ENCODE data around the gene PPARG.
"Not testable (repeated sequence)": the region's sequence is repeated elsewhere in the genome, so short reads cannot be mapped to it uniquely, and the experiment has no call there.

PPARG gene

DNA sequence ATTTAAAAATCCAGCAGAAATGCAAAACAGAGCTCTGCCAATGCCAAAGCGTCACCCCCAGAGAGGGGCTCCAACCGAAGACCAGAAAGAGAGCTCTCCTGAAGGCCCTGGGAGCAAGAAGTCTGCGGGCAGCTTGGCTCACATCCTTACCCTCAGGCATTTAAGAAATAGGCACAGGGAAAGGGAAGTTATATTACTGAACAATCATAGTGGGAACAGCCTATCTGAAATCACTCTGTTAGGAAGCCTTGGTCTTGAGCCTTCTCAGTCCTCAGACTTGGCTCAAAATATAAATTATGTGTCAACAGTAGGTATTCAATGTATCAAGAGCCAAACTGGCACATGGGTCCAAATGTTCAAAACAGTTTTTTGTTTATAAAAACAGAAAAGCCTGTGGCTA is 10.3 kb upstream of the PPARG start:
- no peak for TF ChIP-seq CTCF (IDR thresholded peaks at IDR 0.05; ENCODE audit: extremely low read depth, insufficient read depth, missing control alignments)
- in situ Hi-C loops (cut with MboI; ENCODE audit: low pct_unique_long_range_greater_than_20kb, low sequenced_read_pairs, unreplicated experiment) = no loop called here

GRCh38 chr3:12279591-12280326 is 9.1 kb upstream of the PPARG start:
- no peak for DNase-seq (ENCODE audit: low spot score)
- TF ChIP-seq CTCF (IDR thresholded peaks at IDR 0.05; ENCODE audit: extremely low read depth, insufficient read depth, missing control alignments) = no peak
- in situ Hi-C loops (cut with MboI; ENCODE audit: low pct_unique_long_range_greater_than_20kb, low sequenced_read_pairs, unreplicated experiment) = no loop called here

More for the DNA sequence above, 10.3 kb upstream of the PPARG start:
- no peak for DNase-seq (ENCODE audit: low spot score)

DNA sequence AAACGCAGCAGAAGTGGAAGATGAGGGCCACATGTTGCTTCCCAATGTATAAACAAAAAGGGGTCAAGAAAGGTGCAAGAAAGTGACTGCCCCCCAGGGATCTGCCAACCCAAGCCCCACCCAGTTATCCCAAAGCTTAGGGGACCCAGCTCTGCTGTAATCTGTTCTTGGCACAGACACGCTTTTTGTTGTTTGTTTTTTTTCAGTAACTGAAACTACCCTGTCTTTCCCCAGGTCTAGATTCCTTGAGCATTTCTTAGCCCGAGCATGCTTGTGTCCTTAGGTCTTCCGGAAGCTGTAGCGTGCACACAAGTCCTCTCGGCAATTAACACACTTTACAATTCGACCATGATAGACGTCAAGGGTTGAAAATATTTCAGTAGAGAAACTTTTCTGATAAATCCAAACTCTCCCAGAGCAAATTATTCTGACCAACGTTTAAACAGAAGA is 8.5 kb upstream of the PPARG start:
- in situ Hi-C loops (cut with MboI; ENCODE audit: low pct_unique_long_range_greater_than_20kb, low sequenced_read_pairs, unreplicated experiment) = no loop called here
- DNase-seq (ENCODE audit: low spot score) = no peak
- TF ChIP-seq CTCF (IDR thresholded peaks at IDR 0.05; ENCODE audit: extremely low read depth, insufficient read depth, missing control alignments) = no peak

DNA sequence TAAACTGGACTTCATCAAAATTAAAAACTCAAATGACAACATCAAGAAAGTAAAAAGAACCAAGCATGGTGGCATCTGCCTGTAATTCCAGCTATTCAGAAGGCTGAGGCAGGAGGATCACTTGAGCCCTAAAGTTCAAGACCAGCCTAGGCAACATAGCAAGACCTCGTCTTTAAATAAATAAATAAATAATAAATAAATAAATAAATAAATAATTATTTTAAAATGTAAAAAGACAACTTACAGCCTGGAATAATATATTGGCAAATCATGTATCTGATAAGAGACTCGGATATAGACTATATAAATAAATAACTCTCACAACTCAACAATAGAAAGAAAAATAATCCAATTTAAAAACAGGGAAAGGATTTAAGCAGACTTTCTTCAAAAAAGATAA is 4.3 kb upstream of the PPARG start:
- no peak for DNase-seq (ENCODE audit: low spot score)
- TF ChIP-seq CTCF (IDR thresholded peaks at IDR 0.05; ENCODE audit: extremely low read depth, insufficient read depth, missing control alignments) = no peak
- in situ Hi-C loops (cut with MboI; ENCODE audit: low pct_unique_long_range_greater_than_20kb, low sequenced_read_pairs, unreplicated experiment) = no loop called here

- TF ChIP-seq CTCF (IDR thresholded peaks at IDR 0.05; ENCODE audit: extremely low read depth, insufficient read depth, missing control alignments) = no peak
- DNase-seq (ENCODE audit: low spot score) = no peak
- in situ Hi-C loops (cut with MboI; ENCODE audit: low pct_unique_long_range_greater_than_20kb, low sequenced_read_pairs, unreplicated experiment) = no loop called here
These were observed 3.8 kb upstream of the PPARG start for GRCh38 chr3:12285003-12285555.

GRCh38 chr3:12285779-12286178 is 3.1 kb upstream of the PPARG start:
- DNase-seq (ENCODE audit: low spot score); in situ Hi-C loops (cut with MboI; ENCODE audit: low pct_unique_long_range_greater_than_20kb, low sequenced_read_pairs, unreplicated experiment): not testable (repeated sequence)

DNA sequence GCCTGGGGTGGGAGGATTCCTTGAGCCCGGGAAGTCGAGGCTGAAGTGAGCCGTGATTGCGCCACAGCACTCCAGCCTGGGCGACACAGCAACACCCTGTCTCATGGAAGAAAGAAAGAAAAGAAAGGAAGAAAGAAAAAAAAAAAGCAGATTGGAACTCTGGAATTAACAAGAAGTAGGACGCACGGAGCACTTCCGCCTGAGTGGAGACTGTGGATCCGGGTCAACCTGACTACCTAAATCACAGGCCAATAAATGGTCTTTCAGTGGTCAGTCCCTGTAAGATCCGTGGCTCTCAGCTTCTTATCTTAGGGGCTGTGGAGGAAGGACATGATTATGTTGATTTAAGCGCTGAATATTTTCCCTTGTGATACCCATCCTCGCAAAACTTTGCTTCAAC is 2.4 kb upstream of the PPARG start:
- TF ChIP-seq CTCF (IDR thresholded peaks at IDR 0.05; ENCODE audit: extremely low read depth, insufficient read depth, missing control alignments) = no peak
- DNase-seq (ENCODE audit: low spot score) = no peak
- in situ Hi-C loops (cut with MboI; ENCODE audit: low pct_unique_long_range_greater_than_20kb, low sequenced_read_pairs, unreplicated experiment) = no loop called here
